Activated naive CD8-positive, alpha-beta T cell (primary cell): ENCODE results near the gene DPP6.
"Not testable (repeated sequence)": the region's sequence is repeated elsewhere in the genome, so short reads cannot be mapped to it uniquely, and the experiment has no call there.

ENCODE experiments used
- H3K27ac Mint-ChIP-seq: one replicate; pipeline ENCODE4 v1.8.0; 2021; ENCODE audit warnings: mixed read lengths
- H3K27me3 Mint-ChIP-seq: one replicate; pipeline ENCODE4 v1.8.0; 2021; ENCODE audit warnings: mixed read lengths
- H3K36me3 Mint-ChIP-seq: one replicate; pipeline ENCODE4 v1.8.0; 2021; ENCODE audit warnings: mixed read lengths
- H3K4me1 Mint-ChIP-seq: one replicate; pipeline ENCODE4 v1.8.0; 2021; ENCODE audit warnings: low read depth, mixed read lengths
- H3K4me3 Mint-ChIP-seq: one replicate; pipeline ENCODE4 v1.8.0; 2021; ENCODE audit warnings: mild to moderate bottlenecking, mixed read lengths
- H3K9me3 Mint-ChIP-seq: one replicate; pipeline ENCODE4 v1.8.0; 2021; ENCODE audit warnings: low read depth, mixed read lengths

DPP6 gene

DNA sequence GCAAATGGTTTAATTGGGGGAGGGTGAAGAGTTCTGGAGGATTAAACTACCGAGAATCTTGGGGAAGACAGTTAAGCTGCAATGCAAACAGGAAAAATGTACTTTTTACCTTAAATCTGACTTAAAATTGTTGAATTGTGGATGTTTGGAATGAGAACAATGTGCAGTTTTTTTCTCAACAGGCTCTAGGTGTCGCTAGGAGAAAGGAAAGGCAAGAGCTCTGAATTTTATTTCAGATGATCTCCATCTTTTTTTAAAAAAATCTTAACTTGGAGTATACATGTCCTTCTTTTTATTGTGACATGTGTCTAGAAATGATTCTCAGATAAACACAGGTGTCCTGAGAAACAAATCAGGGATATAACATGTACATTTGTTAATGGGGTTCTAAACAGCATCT is 2.5 kb downstream of the DPP6 start:
- H3K9me3 Mint-ChIP-seq, H3K4me3 Mint-ChIP-seq, H3K27me3 Mint-ChIP-seq, H3K27ac Mint-ChIP-seq, H3K36me3 Mint-ChIP-seq, H3K4me1 Mint-ChIP-seq: not testable (repeated sequence)

DNA sequence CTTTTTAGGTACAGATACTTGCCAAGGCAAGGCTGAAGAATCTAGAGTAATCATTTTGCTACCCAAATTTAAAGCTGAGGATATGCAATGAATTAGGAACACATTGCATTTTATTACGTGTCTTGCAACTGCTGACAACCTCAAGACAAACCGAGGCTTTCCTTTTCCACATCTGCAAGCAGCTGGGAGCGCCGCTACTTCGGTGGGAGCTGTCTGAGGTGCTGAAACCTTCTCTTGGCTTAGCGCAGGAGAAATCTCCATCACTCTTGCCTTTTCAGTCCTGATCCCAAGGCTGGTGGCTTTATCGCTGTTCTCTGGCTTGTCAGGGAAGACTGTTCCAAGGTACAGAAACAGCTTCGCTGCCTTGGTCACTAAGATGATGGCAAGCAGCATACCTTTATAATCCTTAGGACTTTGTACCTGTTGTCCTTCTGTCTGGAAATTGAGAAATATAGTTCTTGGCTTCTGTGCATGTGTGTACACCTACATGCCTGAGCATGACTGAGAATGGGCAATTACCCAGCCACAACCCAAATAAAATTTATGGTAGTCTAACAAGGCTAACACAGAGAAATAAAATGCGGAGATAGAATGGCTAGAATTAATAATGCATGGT is 3.4 kb downstream of the DPP6 start:
- not testable (repeated sequence) for H3K9me3 Mint-ChIP-seq, H3K27me3 Mint-ChIP-seq, H3K36me3 Mint-ChIP-seq, H3K4me1 Mint-ChIP-seq, H3K4me3 Mint-ChIP-seq, H3K27ac Mint-ChIP-seq

DNA sequence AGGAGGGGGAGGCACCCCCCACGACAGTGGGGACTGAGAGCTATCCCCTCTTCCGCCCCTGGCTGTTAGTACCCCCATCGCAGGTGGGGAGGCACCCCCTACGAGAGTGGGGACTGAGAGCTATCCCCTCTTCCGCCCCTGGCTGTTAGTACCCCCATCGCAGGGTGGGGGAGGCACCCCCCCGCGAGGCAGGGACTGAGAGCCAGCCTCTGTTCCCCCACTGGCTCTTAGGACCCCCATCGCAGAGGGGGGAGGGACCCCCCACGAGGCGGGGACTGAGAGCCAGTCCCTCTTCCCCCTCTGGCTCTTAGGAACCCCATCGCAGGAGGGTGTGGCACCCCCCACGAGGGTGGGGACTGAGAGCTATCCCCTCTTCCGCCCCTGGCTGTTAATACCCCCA is 6.6 kb downstream of the DPP6 start:
- H3K4me3 Mint-ChIP-seq, H3K36me3 Mint-ChIP-seq, H3K27ac Mint-ChIP-seq, H3K9me3 Mint-ChIP-seq, H3K4me1 Mint-ChIP-seq, H3K27me3 Mint-ChIP-seq: not testable (repeated sequence)

DNA sequence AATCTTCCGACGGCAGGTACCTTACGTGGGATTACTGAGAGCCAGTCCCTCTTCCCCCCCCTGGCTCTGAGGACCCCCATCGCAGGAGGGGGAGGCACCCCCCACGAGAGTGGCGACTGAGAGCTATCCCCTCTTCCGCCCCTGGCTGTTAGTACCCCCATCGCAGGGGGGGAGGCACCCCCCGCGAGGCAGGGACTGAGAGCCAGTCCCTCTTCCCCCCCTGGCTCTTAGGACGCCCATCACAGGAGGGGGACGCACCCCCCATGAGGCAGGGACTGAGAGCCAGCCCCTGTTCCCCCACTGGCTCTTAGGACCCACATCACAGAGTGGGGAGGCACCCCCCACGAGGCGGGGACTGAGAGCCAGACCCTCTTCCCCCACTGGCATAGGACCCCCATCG is 8.4 kb downstream of the DPP6 start:
- not testable (repeated sequence) for H3K9me3 Mint-ChIP-seq, H3K27ac Mint-ChIP-seq, H3K27me3 Mint-ChIP-seq, H3K36me3 Mint-ChIP-seq, H3K4me3 Mint-ChIP-seq, H3K4me1 Mint-ChIP-seq

DNA sequence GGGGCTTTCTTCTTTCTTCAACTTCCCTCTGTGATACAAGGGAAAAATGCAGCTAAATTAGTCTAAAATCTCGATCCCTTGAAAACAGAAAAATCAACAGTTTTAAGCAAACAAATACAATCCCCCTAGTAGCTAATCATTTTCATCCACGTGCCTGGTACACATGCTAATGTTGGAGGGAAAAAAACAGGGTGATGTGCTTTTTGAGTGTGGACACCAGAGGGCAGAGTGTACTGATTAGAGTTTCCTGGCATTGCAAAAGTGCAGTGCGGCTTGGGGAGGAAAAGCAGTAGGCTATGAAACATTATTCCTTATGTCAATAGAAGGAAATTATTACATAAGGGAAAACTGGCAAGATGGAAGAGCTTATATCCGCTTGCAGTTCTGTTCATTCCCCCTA is 19.6 kb downstream of the DPP6 start:
- not testable (repeated sequence) for H3K9me3 Mint-ChIP-seq, H3K36me3 Mint-ChIP-seq, H3K27me3 Mint-ChIP-seq, H3K4me1 Mint-ChIP-seq, H3K4me3 Mint-ChIP-seq, H3K27ac Mint-ChIP-seq

DNA sequence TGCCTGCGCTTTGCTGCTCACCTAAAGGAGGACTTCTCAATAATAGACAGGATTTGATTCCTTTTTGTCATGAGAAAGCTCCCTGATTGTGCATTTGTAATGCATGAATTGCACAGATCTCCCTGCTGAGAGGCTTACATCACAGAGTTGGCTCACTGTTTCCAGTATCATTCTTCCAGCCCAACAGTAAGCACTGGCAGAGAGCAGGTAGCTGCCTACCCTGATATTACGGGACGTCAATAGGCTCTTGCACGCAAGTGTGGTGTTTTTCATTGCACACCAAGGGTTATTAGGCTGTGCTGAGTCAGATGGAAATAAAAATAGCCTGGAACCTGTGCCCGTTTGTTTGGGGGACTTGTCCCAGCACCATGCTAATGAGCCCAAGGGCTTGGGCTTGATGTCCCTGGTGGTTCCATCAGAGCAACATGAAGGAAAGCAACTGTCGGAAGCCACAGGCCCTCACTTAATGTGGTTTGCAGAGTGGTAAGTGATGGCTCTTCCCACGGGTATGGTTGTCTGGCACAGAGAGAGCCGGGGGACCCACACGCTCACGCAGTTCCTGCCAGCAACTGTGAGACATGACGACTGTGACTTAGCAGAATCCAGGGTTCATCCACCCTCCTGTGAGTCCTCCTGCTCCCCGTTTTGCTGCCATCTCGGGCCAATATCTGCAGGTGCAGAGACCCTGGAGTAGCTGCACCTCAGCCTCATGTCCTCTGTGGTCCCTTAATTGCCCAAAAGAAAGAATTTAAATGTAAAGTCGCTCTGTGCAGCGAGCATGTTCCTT is 20.4 kb downstream of the DPP6 start:
- H3K36me3 Mint-ChIP-seq, H3K9me3 Mint-ChIP-seq, H3K4me3 Mint-ChIP-seq, H3K4me1 Mint-ChIP-seq, H3K27me3 Mint-ChIP-seq, H3K27ac Mint-ChIP-seq: not testable (repeated sequence)

DNA sequence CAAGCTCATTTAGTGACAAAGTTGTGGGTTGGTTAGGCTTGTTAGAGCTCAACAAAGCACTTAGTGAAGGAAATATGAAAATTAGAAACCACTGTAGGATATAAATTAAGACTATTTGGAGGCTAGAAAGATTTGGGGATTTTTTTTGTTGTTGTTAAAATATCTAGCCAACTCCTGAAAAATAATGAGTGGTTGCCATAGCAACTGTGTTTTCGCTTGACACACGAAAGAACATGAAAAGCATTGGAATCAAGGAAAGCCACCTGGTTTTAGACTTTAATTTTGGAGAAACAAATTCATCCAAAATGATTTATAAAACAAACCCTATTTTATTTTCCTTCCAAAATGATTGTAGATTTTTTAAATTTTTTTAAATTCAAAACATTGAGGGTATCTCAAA is 26.3 kb downstream of the DPP6 start:
- not testable (repeated sequence) for H3K36me3 Mint-ChIP-seq, H3K4me1 Mint-ChIP-seq, H3K4me3 Mint-ChIP-seq, H3K9me3 Mint-ChIP-seq, H3K27ac Mint-ChIP-seq, H3K27me3 Mint-ChIP-seq

DNA sequence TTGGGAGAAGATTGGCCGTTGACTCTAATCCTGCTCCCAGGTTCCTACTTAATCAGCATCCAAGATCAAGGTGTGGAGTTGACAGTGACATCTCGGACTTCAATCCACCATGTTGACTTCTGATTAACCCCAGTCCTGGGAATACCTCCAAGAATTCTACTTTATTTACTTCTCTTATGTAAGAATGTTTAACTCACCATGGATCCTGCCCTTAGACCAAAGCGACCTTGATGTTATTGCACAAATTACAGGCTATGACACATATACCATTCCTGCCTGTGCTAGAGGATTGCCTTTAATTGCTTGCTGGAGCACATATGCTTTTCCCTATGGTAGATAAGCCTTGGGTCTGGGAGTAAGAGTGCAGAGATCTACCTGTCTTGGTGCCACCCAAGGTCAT is 28.1 kb downstream of the DPP6 start:
- not testable (repeated sequence) for H3K27ac Mint-ChIP-seq, H3K9me3 Mint-ChIP-seq, H3K27me3 Mint-ChIP-seq, H3K4me1 Mint-ChIP-seq, H3K4me3 Mint-ChIP-seq, H3K36me3 Mint-ChIP-seq

DNA sequence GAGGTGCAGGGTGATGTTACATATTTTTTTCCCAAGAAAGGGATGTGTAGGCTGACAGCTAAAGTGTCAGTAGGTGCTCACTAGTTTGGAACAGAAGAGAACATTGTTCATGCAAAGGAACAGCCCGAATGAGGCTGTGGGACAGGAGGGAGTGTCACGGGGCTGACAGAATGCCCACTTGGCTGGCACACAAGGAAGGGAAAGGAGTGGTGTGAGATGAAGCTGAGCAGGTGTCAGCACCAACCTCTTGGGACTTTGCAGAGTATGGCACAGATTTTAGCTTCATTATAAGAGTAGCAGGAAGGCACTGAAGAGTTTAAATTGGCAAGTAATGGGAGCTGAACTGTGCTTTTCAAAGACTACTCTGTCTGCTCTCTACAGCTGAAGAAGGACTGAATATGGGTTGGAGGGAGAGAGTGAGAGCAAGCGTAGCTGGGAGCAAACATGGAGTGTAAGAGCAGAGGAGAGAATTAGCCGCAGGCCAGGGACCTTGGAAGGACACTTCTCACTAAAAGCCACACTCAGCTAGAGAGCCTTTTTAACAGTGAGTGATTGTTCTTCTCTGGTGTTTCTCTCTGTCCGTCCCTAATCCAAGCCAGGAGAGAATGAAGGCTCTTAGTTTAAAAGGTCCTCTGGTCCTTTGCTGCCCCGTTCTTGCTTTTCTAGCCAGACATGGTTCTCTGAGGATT is 35.0 kb downstream of the DPP6 start:
- H3K27me3 Mint-ChIP-seq, H3K36me3 Mint-ChIP-seq, H3K4me3 Mint-ChIP-seq, H3K9me3 Mint-ChIP-seq, H3K4me1 Mint-ChIP-seq, H3K27ac Mint-ChIP-seq: not testable (repeated sequence)

DNA sequence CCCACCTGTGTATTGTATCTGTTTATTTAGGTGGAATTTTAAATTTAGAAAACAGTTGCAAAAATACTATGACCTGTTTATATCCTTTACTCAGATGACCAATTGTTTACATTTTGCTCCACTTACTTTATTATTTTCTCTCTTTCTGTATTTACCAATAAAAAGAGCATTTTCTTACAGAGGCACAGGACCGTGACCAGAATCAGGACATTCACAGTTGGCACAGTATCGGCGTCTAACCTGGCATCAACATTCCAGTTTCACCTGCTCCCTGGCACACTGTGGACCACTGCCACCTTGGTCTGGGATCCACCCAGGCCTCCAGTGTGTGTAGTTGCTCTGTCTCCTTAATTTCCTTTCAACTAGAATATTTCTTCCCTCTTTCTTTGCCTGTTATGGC is 39.9 kb downstream of the DPP6 start:
- not testable (repeated sequence) for H3K4me1 Mint-ChIP-seq, H3K36me3 Mint-ChIP-seq, H3K9me3 Mint-ChIP-seq, H3K27ac Mint-ChIP-seq, H3K4me3 Mint-ChIP-seq, H3K27me3 Mint-ChIP-seq

DNA sequence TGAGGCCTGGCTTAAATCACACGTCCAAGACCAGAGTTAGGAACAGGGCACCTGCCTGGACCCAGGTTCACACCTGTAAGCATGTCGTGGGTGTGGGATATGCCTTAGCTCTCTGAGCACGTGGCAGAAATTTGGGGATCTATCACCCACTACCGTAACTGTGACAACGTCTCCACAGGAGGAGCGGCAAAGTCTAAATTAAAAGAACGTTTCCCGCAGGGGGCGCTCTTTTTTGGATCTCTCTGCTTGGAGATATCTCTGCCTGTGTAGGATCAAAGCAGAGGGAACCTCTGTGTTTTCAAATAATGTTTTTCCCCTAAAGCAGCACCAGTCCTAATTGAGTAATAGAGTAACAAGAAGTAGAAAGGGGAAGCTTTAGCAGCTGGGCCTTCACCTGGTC is 43.0 kb downstream of the DPP6 start:
- H3K27me3 Mint-ChIP-seq, H3K9me3 Mint-ChIP-seq, H3K36me3 Mint-ChIP-seq, H3K27ac Mint-ChIP-seq, H3K4me3 Mint-ChIP-seq, H3K4me1 Mint-ChIP-seq: not testable (repeated sequence)

DNA sequence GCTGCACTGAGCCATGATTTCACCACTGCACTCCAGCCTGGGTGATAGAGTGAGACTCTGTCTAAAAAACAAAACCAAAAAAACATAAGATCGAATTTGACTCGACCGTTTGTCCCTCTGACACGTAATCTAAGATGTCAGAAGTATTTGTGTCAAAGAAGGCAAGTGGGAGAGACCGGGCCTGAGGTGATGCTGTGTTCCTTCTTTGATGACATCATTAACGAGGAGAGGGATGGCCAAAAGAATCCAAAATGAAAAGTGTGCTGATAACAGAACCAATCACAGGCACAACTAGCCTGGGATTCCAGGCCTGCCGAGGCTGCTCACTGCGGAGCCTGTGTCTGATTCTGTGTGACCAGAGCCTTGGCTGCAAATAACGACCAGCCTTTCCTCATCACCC is 52.9 kb downstream of the DPP6 start:
- not testable (repeated sequence) for H3K9me3 Mint-ChIP-seq, H3K4me3 Mint-ChIP-seq, H3K4me1 Mint-ChIP-seq, H3K27me3 Mint-ChIP-seq, H3K27ac Mint-ChIP-seq, H3K36me3 Mint-ChIP-seq

DNA sequence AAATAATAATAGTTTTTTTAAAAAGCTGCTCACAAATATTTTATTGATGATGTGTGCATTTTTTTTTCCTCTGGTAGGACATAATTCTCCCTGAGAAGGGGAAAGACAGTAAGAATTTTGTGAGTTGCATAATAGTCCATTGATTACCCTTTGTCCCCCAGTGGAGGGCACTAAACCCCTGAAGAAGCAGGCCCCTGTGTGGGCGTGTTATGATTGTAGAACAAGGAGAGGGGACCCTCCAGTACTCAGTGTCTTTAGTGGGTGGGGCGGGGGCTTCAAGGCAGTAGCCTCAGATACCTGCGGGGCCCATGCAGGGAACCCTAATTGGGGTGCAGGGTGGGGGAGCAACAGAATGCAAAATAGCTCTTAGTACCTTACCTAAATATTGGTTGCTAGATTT is 57.4 kb downstream of the DPP6 start:
- H3K27me3 Mint-ChIP-seq, H3K27ac Mint-ChIP-seq, H3K4me1 Mint-ChIP-seq, H3K4me3 Mint-ChIP-seq, H3K9me3 Mint-ChIP-seq, H3K36me3 Mint-ChIP-seq: not testable (repeated sequence)

DNA sequence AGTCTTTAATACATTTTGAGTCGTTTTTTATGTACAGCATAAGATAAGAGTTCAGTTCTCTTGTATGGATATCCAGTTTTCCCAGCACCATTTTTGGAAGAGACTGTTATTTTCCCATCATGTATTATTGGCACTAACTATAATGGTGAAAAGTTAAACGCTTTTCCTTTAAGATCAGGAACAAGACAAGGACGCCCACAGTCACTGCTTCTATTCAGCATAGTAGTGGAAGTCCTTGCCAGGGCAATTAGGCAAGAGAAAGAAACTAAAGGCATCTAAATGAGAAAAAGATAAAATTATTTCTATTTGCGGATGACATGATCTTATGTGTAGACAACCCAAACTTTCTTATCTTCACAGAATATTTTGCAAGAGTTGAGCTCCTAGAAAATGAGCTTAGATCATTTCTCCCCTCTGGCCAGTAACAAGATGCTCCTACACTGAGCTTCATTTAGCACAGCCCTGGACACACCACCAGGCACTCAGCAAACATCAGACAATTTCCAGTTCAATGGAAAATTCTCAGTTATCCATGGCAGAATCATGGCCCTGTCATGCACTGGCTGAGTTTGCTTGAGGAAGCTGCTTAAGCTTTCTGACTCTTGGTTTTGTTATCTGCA is 61.6 kb downstream of the DPP6 start:
- not testable (repeated sequence) for H3K9me3 Mint-ChIP-seq, H3K27me3 Mint-ChIP-seq, H3K4me3 Mint-ChIP-seq

DNA sequence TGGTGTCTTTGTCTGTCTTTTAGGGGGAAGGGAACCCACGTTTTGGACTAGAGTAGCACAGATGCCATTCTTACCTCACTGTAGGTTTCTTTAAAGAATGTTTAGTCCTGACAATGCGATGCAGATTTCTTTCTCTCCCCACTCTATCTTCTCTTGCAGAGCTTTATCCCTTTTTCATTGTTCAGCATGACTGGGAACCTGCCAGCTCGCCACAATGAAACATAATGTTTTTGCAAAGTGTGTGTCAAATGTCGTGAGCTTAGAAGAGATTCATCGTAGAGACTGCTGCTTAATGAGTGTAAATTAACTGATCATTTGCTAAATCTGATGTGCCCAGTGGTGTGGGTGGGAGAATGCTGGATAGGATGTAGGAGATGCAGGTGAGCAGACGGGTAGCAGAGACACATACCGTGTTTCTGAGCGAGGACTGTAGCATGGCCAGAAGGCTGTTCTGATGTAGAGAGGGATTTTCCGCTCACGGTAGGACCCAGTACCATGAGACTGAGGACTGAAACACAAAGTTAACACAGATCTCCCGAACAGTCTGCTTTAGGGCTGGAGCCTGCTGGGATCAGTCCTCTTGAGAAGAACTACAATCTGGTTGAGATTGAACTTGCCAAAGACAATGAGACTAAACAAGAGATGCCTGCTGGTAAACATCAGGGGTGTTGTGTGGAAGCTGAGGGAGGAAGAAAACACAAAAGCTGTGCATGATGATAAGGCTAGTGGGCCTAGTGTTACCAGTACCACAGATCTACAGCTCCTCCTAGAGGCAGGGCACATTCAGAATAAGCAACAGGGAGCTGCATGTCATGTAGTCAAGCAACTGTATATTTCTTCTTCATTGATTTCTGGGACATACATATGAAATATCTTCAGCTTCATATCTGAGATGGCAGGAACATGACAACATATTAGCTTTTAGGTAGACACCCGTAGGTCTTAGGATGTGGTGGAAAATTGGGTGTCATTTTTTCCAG is 65.5 kb downstream of the DPP6 start:
- not testable (repeated sequence) for H3K27me3 Mint-ChIP-seq, H3K4me1 Mint-ChIP-seq, H3K4me3 Mint-ChIP-seq, H3K9me3 Mint-ChIP-seq, H3K27ac Mint-ChIP-seq, H3K36me3 Mint-ChIP-seq

More for the DNA sequence above, 61.6 kb downstream of the DPP6 start:
- not testable (repeated sequence) for H3K27ac Mint-ChIP-seq, H3K36me3 Mint-ChIP-seq, H3K4me1 Mint-ChIP-seq
